Measurements from ENCODE around the gene MYRFL.
A peak's percentile ranks its signal among the peaks of the same experiment; 100 is the strongest.

Gene MYRFL

GRCh38 chr12:69986114-69986513 is 161.1 kb downstream of the MYRFL start:
- Histone ChIP-seq H3K4me3 (ENCODE audit: low read depth, low read length) (no peak overlapping the region), H3K9ac (ENCODE audit: low read length) (no peak overlapping the region), H4K91ac (ENCODE audit: low read depth, low read length) (no peak overlapping the region), H4K12ac (ENCODE audit: low read depth, low read length) (no peak overlapping the region), H2BK12ac (ENCODE audit: low read length) (no peak overlapping the region), H3K4me1 (ENCODE audit: control insufficient read depth in 1 of 2, insufficient read depth in 2 of 2, low read length in 2 of 2) (peaks cover 0 to 5% of the 10 kb centered on the region in 2 experiments), H4K8ac (ENCODE audit: low read depth, low read length) (no peak overlapping the region), H3K79me1 (ENCODE audit: low read length) (peaks cover 2% of the 10 kb centered on the region), H3K4me2 (ENCODE audit: low read length) (no peak overlapping the region), H2BK5ac (ENCODE audit: low read depth, low read length, poor library complexity) (no peak overlapping the region), H3K4ac (ENCODE audit: low read depth, low read length) (no peak overlapping the region), H3K27me3 (ENCODE audit: insufficient read depth, low read length) (no peaks in the 10 kb centered on the region), H3K36me3 (ENCODE audit: control insufficient read depth in 1 of 2, insufficient read depth in 2 of 2, low read length in 2 of 2) (no peaks in the 10 kb centered on the region), H3K9me3 (ENCODE audit: insufficient read depth, low read depth, low read length) (no peaks in the 10 kb centered on the region), H2AFZ (ENCODE audit: insufficient read depth, low read length, poor library complexity) (no peak overlapping the region), H3K14ac (ENCODE audit: low read length) (no peak overlapping the region), H3K23ac (ENCODE audit: low read length) (no peak overlapping the region), H3K79me2 (ENCODE audit: control insufficient read depth, insufficient read depth, low read length, poor library complexity) (no peaks in the 10 kb centered on the region), H3K18ac (ENCODE audit: low read length) (no peak overlapping the region), H2AK5ac (ENCODE audit: low read length) (no peak overlapping the region), H3K27ac (ENCODE audit: low read depth, low read length) (no peak overlapping the region), H2BK120ac (ENCODE audit: insufficient read depth, low read length, poor library complexity) (no peak overlapping the region)
- no CpG with 5 or more reads among the region's 3 CpGs for WGBS (ENCODE audit: extremely low coverage, insufficient coverage, insufficient read length)
- no peak for DNase-seq

DNA sequence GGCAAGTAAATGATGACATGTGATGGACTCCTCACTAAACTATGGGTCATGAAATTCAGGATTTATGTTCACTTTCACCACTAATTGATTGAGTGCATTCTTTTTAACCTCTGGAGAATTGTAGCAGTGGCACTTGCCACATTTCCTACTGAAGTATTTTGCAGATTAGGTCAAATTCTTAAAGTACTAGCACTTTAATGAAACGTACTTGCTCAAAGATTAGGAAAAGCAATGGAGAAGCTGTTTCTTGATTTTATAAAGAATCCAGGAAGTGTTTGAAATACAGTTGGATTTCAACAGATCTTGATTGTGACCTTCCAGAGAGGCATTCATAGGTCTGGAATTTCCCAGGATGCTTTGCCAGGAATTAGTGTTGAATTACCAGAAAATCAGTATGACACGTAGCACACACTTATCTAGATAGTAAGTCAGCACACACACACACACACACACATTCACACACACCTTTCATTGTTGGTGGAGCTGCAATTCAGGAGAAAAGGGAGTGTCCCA is 162.6 kb downstream of the MYRFL start:
- no peak overlapping the region for H3K27ac ChIP-seq (ENCODE audit: low read depth, low read length)
- no peak overlapping the region for H3K18ac ChIP-seq (ENCODE audit: low read length)
- H3K27me3 ChIP-seq (ENCODE audit: insufficient read depth, low read length) = no peaks in the 10 kb centered on the region
- peaks cover 2% of the 10 kb centered on the region for H3K79me1 ChIP-seq (ENCODE audit: low read length)
- H2BK5ac ChIP-seq (ENCODE audit: low read depth, low read length, poor library complexity) = no peak overlapping the region
- H3K23ac ChIP-seq (ENCODE audit: low read length) = no peak overlapping the region
- H4K12ac ChIP-seq (ENCODE audit: low read depth, low read length) = no peak overlapping the region
- no peak overlapping the region for H4K91ac ChIP-seq (ENCODE audit: low read depth, low read length)
- no peak overlapping the region for H2AK5ac ChIP-seq (ENCODE audit: low read length)
- no peak overlapping the region for H2BK12ac ChIP-seq (ENCODE audit: low read length)
- no peak overlapping the region for H3K4me2 ChIP-seq (ENCODE audit: low read length)
- H3K14ac ChIP-seq (ENCODE audit: low read length) = no peak overlapping the region
- H3K79me2 ChIP-seq (ENCODE audit: control insufficient read depth, insufficient read depth, low read length, poor library complexity) = no peaks in the 10 kb centered on the region
- no peaks in the 10 kb centered on the region for H3K36me3 ChIP-seq (ENCODE audit: control insufficient read depth in 1 of 2, insufficient read depth in 2 of 2, low read length in 2 of 2)
- H3K9me3 ChIP-seq (ENCODE audit: insufficient read depth, low read depth, low read length) = no peaks in the 10 kb centered on the region
- no CpG with 5 or more reads among the region's 2 CpGs for WGBS (ENCODE audit: extremely low coverage, insufficient coverage, insufficient read length)
- DNase-seq = peak; percentile 83 to 95
- H3K4ac ChIP-seq (ENCODE audit: low read depth, low read length) = no peak overlapping the region
- no peak overlapping the region for H3K4me3 ChIP-seq (ENCODE audit: low read depth, low read length)
- peaks cover 0 to 5% of the 10 kb centered on the region in 2 experiments for H3K4me1 ChIP-seq (ENCODE audit: control insufficient read depth in 1 of 2, insufficient read depth in 2 of 2, low read length in 2 of 2)
- no peak overlapping the region for H2BK120ac ChIP-seq (ENCODE audit: insufficient read depth, low read length, poor library complexity)
- no peak overlapping the region for H3K9ac ChIP-seq (ENCODE audit: low read length)
- H4K8ac ChIP-seq (ENCODE audit: low read depth, low read length) = no peak overlapping the region
- H2AFZ ChIP-seq (ENCODE audit: insufficient read depth, low read length, poor library complexity) = no peak overlapping the region

DNA sequence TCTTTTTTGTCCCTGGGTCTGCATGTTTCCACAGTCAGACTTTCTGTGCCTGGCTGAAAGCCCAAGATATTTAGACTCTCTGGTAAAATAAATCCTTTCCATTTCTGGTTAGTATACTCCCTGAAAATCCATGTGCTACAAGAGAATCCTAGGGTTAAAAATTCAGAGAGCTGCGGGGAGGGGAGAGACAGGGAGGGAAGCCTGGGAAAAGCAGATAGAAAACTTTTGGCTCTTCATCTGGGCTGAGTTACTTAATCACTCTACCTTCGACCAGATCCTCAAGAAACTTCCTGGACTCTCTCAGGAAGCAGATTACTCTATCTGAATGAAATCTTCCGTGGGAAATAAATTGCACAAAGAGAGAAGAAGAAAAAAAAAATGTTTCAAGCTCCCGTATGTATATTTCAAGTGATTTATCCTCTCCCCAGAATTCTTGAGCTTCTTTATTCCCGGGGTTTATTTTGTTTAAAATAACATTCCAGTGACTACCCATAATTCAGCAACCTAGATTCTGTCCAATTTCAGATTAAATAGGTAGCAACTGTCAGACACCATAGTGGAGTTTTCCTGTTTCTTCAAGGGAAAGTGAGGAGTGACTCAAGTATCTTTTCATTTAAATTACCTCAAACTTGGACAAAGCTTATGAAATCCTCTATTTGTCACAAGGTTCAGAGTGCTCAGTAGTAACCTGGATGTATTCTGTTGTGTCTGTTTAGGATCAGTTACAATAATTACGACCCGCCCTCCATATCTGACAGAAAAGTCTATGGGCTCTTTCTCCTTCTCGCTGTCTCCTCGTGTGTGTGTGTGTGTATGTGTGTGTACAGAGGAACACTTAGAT is 163.7 kb downstream of the MYRFL start:
- no peaks in the 10 kb centered on the region for H3K9me3 ChIP-seq (ENCODE audit: insufficient read depth, low read depth, low read length)
- H3K79me2 ChIP-seq (ENCODE audit: control insufficient read depth, insufficient read depth, low read length, poor library complexity) = no peaks in the 10 kb centered on the region
- peak in 1 of 2 donors; percentile 7 for DNase-seq
- no peak overlapping the region for H3K9ac ChIP-seq (ENCODE audit: low read length)
- H3K4me2 ChIP-seq (ENCODE audit: low read length) = no peak overlapping the region
- H4K8ac ChIP-seq (ENCODE audit: low read depth, low read length) = no peak overlapping the region
- H3K27ac ChIP-seq (ENCODE audit: low read depth, low read length) = no peak overlapping the region
- no peak overlapping the region for H3K18ac ChIP-seq (ENCODE audit: low read length)
- H3K36me3 ChIP-seq (ENCODE audit: control insufficient read depth in 1 of 2, insufficient read depth in 2 of 2, low read length in 2 of 2) = no peaks in the 10 kb centered on the region
- no peak overlapping the region for H3K14ac ChIP-seq (ENCODE audit: low read length)
- no CpG with 5 or more reads among the region's 9 CpGs for WGBS (ENCODE audit: extremely low coverage, insufficient coverage, insufficient read length)
- no peak overlapping the region for H2AFZ ChIP-seq (ENCODE audit: insufficient read depth, low read length, poor library complexity)
- H3K4ac ChIP-seq (ENCODE audit: low read depth, low read length) = no peak overlapping the region
- H3K4me3 ChIP-seq (ENCODE audit: low read depth, low read length) = no peak overlapping the region
- no peak overlapping the region for H4K91ac ChIP-seq (ENCODE audit: low read depth, low read length)
- H2AK5ac ChIP-seq (ENCODE audit: low read length) = no peak overlapping the region
- H2BK5ac ChIP-seq (ENCODE audit: low read depth, low read length, poor library complexity) = no peak overlapping the region
- H2BK120ac ChIP-seq (ENCODE audit: insufficient read depth, low read length, poor library complexity) = no peak overlapping the region
- H3K79me1 ChIP-seq (ENCODE audit: low read length) = peaks cover 2% of the 10 kb centered on the region
- H3K4me1 ChIP-seq (ENCODE audit: control insufficient read depth in 1 of 2, insufficient read depth in 2 of 2, low read length in 2 of 2) = peaks cover 0 to 5% of the 10 kb centered on the region in 2 experiments
- H2BK12ac ChIP-seq (ENCODE audit: low read length) = no peak overlapping the region
- no peak overlapping the region for H3K23ac ChIP-seq (ENCODE audit: low read length)
- no peaks in the 10 kb centered on the region for H3K27me3 ChIP-seq (ENCODE audit: insufficient read depth, low read length)
- H4K12ac ChIP-seq (ENCODE audit: low read depth, low read length) = no peak overlapping the region

DNA sequence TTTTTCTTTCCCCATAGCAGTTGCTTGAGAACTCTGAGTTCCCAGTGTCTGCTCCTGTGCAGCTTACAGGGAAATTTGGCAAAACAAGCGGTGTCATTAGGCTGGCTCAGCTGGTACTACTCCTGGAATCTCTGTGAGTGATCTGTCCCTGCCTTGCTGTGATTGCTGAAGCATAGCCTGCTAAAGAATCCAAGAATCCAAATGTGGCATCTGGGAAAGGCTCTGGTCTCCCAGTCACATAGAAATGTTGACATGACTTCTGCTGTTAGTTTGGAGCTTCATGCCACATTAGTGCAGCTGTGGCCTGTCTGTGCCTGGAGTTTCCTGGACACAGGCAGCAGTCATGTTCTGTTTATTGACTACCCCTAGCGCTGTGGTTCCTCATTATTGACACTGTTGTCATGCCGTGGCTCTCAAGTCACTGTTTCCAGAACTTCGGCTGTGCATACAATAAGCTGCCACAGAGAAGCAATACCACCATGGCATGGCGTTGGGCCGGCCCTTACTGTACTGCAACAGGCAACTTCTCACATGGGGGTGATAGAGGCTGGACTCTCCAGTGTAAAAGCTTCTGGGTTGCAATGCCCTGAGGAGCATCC is 166.8 kb downstream of the MYRFL start:
- Histone ChIP-seq H3K9me3 (ENCODE audit: insufficient read depth, low read depth, low read length) (no peaks in the 10 kb centered on the region), H3K4me2 (ENCODE audit: low read length) (no peak overlapping the region), H2AFZ (ENCODE audit: insufficient read depth, low read length, poor library complexity) (no peak overlapping the region), H3K4ac (ENCODE audit: low read depth, low read length) (no peak overlapping the region), H3K23ac (ENCODE audit: low read length) (no peak overlapping the region), H3K27me3 (ENCODE audit: insufficient read depth, low read length) (no peaks in the 10 kb centered on the region), H3K18ac (ENCODE audit: low read length) (no peak overlapping the region), H3K27ac (ENCODE audit: low read depth, low read length) (no peak overlapping the region), H3K36me3 (ENCODE audit: control insufficient read depth in 1 of 2, insufficient read depth in 2 of 2, low read length in 2 of 2) (no peaks in the 10 kb centered on the region), H4K8ac (ENCODE audit: low read depth, low read length) (no peak overlapping the region), H2BK5ac (ENCODE audit: low read depth, low read length, poor library complexity) (no peak overlapping the region), H2AK5ac (ENCODE audit: low read length) (no peak overlapping the region), H3K79me2 (ENCODE audit: control insufficient read depth, insufficient read depth, low read length, poor library complexity) (no peaks in the 10 kb centered on the region), H3K14ac (ENCODE audit: low read length) (no peak overlapping the region), H4K12ac (ENCODE audit: low read depth, low read length) (no peak overlapping the region), H3K4me1 (ENCODE audit: control insufficient read depth in 1 of 2, insufficient read depth in 2 of 2, low read length in 2 of 2) (peaks cover 0 to 5% of the 10 kb centered on the region in 2 experiments), H3K9ac (ENCODE audit: low read length) (no peak overlapping the region), H2BK120ac (ENCODE audit: insufficient read depth, low read length, poor library complexity) (no peak overlapping the region), H2BK12ac (ENCODE audit: low read length) (no peak overlapping the region), H3K79me1 (ENCODE audit: low read length) (peaks cover 2% of the 10 kb centered on the region), H3K4me3 (ENCODE audit: low read depth, low read length) (no peak overlapping the region), H4K91ac (ENCODE audit: low read depth, low read length) (no peak overlapping the region)
- peak in 1 of 2 donors; percentile 10 for DNase-seq
- WGBS (ENCODE audit: extremely low coverage, insufficient coverage, insufficient read length) = no CpG with 5 or more reads among the region's 6 CpGs

All from trophoblast cell (in vitro differentiated cells and primary cell).